ENCODE data around the gene AP1G2.
"Not testable (repeated sequence)": the region's sequence is repeated elsewhere in the genome, so short reads cannot be mapped to it uniquely, and the experiment has no call there.

The AP1G2 gene

GRCh38 chr14:23538050-23538718 lies 29.4 kb downstream of the AP1G2 start:
- H3K4me3 Mint-ChIP-seq, result no peak overlapping the region
- H3K27me3 Mint-ChIP-seq (ENCODE audit: low read depth), result no peaks in the 10 kb centered on the region
- H3K36me3 Mint-ChIP-seq (ENCODE audit: low read depth), result no peaks in the 10 kb centered on the region
- H3K4me1 Mint-ChIP-seq (ENCODE audit: low read depth), result peaks cover 4% of the 10 kb centered on the region
- no peak for DNase-seq (ENCODE audit: low spot score)
- no peak overlapping the region for H3K27ac Mint-ChIP-seq
- no peaks in the 10 kb centered on the region for H3K9me3 Mint-ChIP-seq

- Mint-ChIP-seq H3K36me3 (ENCODE audit: low read depth) (no peaks in the 10 kb centered on the region), H3K27me3 (ENCODE audit: low read depth) (no peaks in the 10 kb centered on the region), H3K4me1 (ENCODE audit: low read depth) (peaks cover 4% of the 10 kb centered on the region), H3K27ac (no peak overlapping the region), H3K9me3 (no peaks in the 10 kb centered on the region), H3K4me3 (no peak overlapping the region)
- DNase-seq (ENCODE audit: low spot score), result no peak
Measured at GRCh38 chr14:23537351-23538049, 30.1 kb downstream of the AP1G2 start.

GRCh38 chr14:23536906-23537305 lies 30.7 kb downstream of the AP1G2 start:
- not testable (repeated sequence) for DNase-seq (ENCODE audit: low spot score); H3K27me3 Mint-ChIP-seq (ENCODE audit: low read depth); H3K4me3 Mint-ChIP-seq; H3K36me3 Mint-ChIP-seq (ENCODE audit: low read depth); H3K9me3 Mint-ChIP-seq; H3K4me1 Mint-ChIP-seq (ENCODE audit: low read depth); H3K27ac Mint-ChIP-seq

GRCh38 chr14:23536494-23536893 lies 31.1 kb downstream of the AP1G2 start:
- H3K27me3 Mint-ChIP-seq (ENCODE audit: low read depth), result no peaks in the 10 kb centered on the region
- no peak for DNase-seq (ENCODE audit: low spot score)
- no peak overlapping the region for H3K27ac Mint-ChIP-seq
- H3K4me1 Mint-ChIP-seq (ENCODE audit: low read depth), result peaks cover 4% of the 10 kb centered on the region
- H3K4me3 Mint-ChIP-seq, result no peak overlapping the region
- no peaks in the 10 kb centered on the region for H3K36me3 Mint-ChIP-seq (ENCODE audit: low read depth)
- H3K9me3 Mint-ChIP-seq, result no peaks in the 10 kb centered on the region

- Mint-ChIP-seq H3K27ac (no peak overlapping the region), H3K27me3 (ENCODE audit: low read depth) (no peaks in the 10 kb centered on the region), H3K4me3 (no peak overlapping the region), H3K4me1 (ENCODE audit: low read depth) (peaks cover 5% of the 10 kb centered on the region), H3K9me3 (no peaks in the 10 kb centered on the region), H3K36me3 (ENCODE audit: low read depth) (no peaks in the 10 kb centered on the region)
- no peak for DNase-seq (ENCODE audit: low spot score)
Measured at GRCh38 chr14:23535943-23536342, 31.6 kb downstream of the AP1G2 start.

GRCh38 chr14:23533652-23534435 lies 33.7 kb downstream of the AP1G2 start:
- H3K27ac Mint-ChIP-seq, result no peak overlapping the region
- no peaks in the 10 kb centered on the region for H3K9me3 Mint-ChIP-seq
- no peaks in the 10 kb centered on the region for H3K27me3 Mint-ChIP-seq (ENCODE audit: low read depth)
- no peak for DNase-seq (ENCODE audit: low spot score)
- no peaks in the 10 kb centered on the region for H3K36me3 Mint-ChIP-seq (ENCODE audit: low read depth)
- H3K4me3 Mint-ChIP-seq, result no peak overlapping the region
- peaks cover 6% of the 10 kb centered on the region for H3K4me1 Mint-ChIP-seq (ENCODE audit: low read depth)

GRCh38 chr14:23532658-23533057 lies 34.9 kb downstream of the AP1G2 start:
- peaks cover 6% of the 10 kb centered on the region for H3K4me1 Mint-ChIP-seq (ENCODE audit: low read depth)
- no peak overlapping the region for H3K27ac Mint-ChIP-seq
- H3K36me3 Mint-ChIP-seq (ENCODE audit: low read depth), result no peaks in the 10 kb centered on the region
- no peak overlapping the region for H3K4me3 Mint-ChIP-seq
- no peak for DNase-seq (ENCODE audit: low spot score)
- H3K9me3 Mint-ChIP-seq, result no peaks in the 10 kb centered on the region
- no peaks in the 10 kb centered on the region for H3K27me3 Mint-ChIP-seq (ENCODE audit: low read depth)

GRCh38 chr14:23531391-23531790 lies 36.2 kb downstream of the AP1G2 start:
- no peak for DNase-seq (ENCODE audit: low spot score)
- Mint-ChIP-seq H3K9me3 (no peaks in the 10 kb centered on the region), H3K4me1 (ENCODE audit: low read depth) (peaks cover 6% of the 10 kb centered on the region), H3K27me3 (ENCODE audit: low read depth) (no peaks in the 10 kb centered on the region), H3K27ac (no peak overlapping the region), H3K36me3 (ENCODE audit: low read depth) (no peaks in the 10 kb centered on the region), H3K4me3 (no peak overlapping the region)

- Mint-ChIP-seq H3K9me3 (no peaks in the 10 kb centered on the region), H3K4me3 (no peak overlapping the region), H3K27ac (no peak overlapping the region), H3K36me3 (ENCODE audit: low read depth) (no peaks in the 10 kb centered on the region), H3K27me3 (ENCODE audit: low read depth) (no peaks in the 10 kb centered on the region), H3K4me1 (ENCODE audit: low read depth) (peaks cover 6% of the 10 kb centered on the region)
- DNase-seq (ENCODE audit: low spot score), result no peak
Measured at GRCh38 chr14:23530375-23531055, 37.1 kb downstream of the AP1G2 start.

- peaks cover 6% of the 10 kb centered on the region for H3K4me1 Mint-ChIP-seq (ENCODE audit: low read depth)
- H3K27me3 Mint-ChIP-seq (ENCODE audit: low read depth), result no peaks in the 10 kb centered on the region
- no peak overlapping the region for H3K4me3 Mint-ChIP-seq
- no peak overlapping the region for H3K27ac Mint-ChIP-seq
- no peaks in the 10 kb centered on the region for H3K36me3 Mint-ChIP-seq (ENCODE audit: low read depth)
- no peaks in the 10 kb centered on the region for H3K9me3 Mint-ChIP-seq
- DNase-seq (ENCODE audit: low spot score), result no peak
Measured at GRCh38 chr14:23529016-23529415, 38.6 kb downstream of the AP1G2 start.

- H3K27ac Mint-ChIP-seq, result peak overlapping the region; percentile 58
- DNase-seq (ENCODE audit: low spot score), result no peak
- H3K4me1 Mint-ChIP-seq (ENCODE audit: low read depth), result peaks cover 6% of the 10 kb centered on the region
Measured at GRCh38 chr14:23528555-23528954, 39.0 kb downstream of the AP1G2 start.

GRCh38 chr14:23525611-23526010 lies 42.0 kb downstream of the AP1G2 start:
- H3K27ac Mint-ChIP-seq, result no peak overlapping the region
- H3K36me3 Mint-ChIP-seq (ENCODE audit: low read depth), result no peaks in the 10 kb centered on the region
- H3K4me1 Mint-ChIP-seq (ENCODE audit: low read depth), result peaks cover 3% of the 10 kb centered on the region

More at GRCh38 chr14:23528555-23528954, 39.0 kb downstream of the AP1G2 start:
- Mint-ChIP-seq H3K4me3 (no peak overlapping the region), H3K9me3 (no peaks in the 10 kb centered on the region), H3K27me3 (ENCODE audit: low read depth) (no peaks in the 10 kb centered on the region), H3K36me3 (ENCODE audit: low read depth) (no peaks in the 10 kb centered on the region)

GRCh38 chr14:23524954-23525353 lies 42.6 kb downstream of the AP1G2 start:
- H3K27ac Mint-ChIP-seq, result no peak overlapping the region
- no peaks in the 10 kb centered on the region for H3K4me1 Mint-ChIP-seq (ENCODE audit: low read depth)
- no peaks in the 10 kb centered on the region for H3K36me3 Mint-ChIP-seq (ENCODE audit: low read depth)
- H3K9me3 Mint-ChIP-seq, result no peaks in the 10 kb centered on the region
- H3K27me3 Mint-ChIP-seq (ENCODE audit: low read depth), result no peaks in the 10 kb centered on the region
- DNase-seq (ENCODE audit: low spot score), result no peak
- no peak overlapping the region for H3K4me3 Mint-ChIP-seq

More at GRCh38 chr14:23525611-23526010, 42.0 kb downstream of the AP1G2 start:
- no peaks in the 10 kb centered on the region for H3K27me3 Mint-ChIP-seq (ENCODE audit: low read depth)
- DNase-seq (ENCODE audit: low spot score), result no peak
- H3K4me3 Mint-ChIP-seq, result no peak overlapping the region
- H3K9me3 Mint-ChIP-seq, result no peaks in the 10 kb centered on the region

Data from T-helper 2 cell treated with Interferon-gamma antibody and Interleukin-4, amounts not matched to agents 5 μg/mL and 100 μg/mL, for 36 hours (primary cell).